Stimulated activated CD4-positive, alpha-beta T cell treated with anti-CD3 and anti-CD28 coated beads, Interleukin-4, amount 100 ng/mL, for 24 hours (primary cell): ENCODE results near the gene HTRA2.
"Not testable (repeated sequence)": the region's sequence is repeated elsewhere in the genome, so short reads cannot be mapped to it uniquely, and the experiment has no call there.

Experiments used
- DNase-seq: peaks from one replicate; pipeline ENCODE4 v3.0.0-alpha.2; 2020

Gene HTRA2

DNA sequence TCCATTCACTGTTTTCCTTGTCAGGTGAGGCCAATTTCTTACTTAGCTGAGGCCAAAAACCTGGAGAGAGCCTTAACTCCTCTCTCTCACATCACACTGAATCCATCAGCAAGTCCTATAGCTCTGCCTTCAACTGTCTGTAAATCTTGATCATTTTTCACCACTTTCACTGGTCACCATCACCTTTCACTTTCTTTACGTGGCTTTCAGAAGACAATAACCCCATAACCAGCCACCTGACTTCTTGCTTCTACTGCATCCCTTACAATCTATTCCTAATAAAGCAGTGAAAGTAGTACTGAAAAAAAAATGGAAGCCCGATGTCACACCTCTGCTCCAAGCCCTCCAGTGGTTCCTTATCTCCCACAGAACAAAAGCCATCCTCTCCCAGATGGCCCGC lies 16.3 kb downstream of the HTRA2 start:
- no peak for DNase-seq

GRCh38 chr2:74548285-74548899 lies 18.7 kb downstream of the HTRA2 start:
- no peak for DNase-seq

DNA sequence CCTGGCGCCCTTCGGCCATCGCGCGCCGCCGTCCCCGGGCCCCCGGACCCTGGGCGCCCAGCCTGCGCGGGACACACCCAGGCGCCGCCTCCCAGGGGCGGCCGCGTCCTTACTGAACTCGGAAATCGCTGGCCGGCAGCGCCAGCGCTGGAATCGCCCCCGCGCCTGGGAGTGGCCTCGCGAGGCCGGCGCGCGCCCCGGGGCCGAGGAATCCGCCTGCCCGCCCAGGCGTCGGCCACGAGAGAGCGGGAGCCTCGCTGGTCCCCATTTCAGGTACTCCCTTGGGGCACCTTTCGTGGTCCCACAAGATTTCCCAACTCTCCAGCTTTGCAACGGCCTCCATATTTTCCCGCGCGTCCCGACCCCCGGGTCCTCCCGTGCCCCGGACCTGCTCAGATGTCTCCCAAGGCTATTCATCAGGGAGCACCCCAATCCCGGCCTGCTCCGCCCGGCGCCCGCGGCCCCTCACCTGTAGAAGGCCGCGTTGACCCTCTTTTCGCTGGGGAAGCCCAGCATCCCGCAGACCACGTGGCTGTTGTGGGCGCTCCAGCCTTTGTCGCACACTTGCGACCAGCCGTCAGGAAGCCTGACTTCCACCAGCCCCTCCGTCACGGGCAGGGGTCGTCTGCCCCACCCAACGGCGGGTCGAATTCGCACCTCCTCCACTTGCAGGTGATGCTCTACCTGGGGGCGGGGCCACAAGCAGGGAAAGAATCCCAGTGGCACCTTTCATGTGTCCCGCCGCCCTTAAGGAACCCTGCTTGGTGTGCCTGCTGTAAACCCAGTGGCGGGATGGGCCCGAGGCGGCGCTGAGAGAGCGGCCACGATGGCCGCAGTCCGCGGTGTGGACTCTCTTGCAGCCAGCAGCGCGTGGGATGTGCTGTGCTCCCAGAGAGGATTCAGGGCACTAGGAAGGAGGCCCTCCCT lies 19.4 kb downstream of the HTRA2 start:
- DNase-seq: no peak

- no peak for DNase-seq
Measured at GRCh38 chr2:74550231-74550630, 20.5 kb downstream of the HTRA2 start.

DNA sequence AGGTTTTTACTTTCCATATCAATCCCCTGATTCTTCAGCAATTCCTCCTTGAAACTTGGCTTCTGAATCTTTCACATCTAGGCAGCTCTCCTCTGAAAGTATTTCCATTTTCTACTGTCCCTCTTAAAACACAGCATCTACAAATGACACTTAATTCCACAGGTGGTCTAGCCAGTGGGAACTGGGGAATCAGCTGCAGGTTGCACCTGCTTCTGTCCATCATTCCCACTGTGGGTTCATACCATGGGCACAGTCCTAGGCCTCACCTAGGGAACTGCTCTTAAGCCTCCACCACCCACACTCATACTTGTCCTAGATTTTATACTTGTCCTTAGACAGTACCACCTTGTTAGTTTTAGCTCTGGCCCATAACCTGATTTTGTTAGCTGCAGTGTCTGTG lies 21.8 kb downstream of the HTRA2 start:
- no peak for DNase-seq

DNA sequence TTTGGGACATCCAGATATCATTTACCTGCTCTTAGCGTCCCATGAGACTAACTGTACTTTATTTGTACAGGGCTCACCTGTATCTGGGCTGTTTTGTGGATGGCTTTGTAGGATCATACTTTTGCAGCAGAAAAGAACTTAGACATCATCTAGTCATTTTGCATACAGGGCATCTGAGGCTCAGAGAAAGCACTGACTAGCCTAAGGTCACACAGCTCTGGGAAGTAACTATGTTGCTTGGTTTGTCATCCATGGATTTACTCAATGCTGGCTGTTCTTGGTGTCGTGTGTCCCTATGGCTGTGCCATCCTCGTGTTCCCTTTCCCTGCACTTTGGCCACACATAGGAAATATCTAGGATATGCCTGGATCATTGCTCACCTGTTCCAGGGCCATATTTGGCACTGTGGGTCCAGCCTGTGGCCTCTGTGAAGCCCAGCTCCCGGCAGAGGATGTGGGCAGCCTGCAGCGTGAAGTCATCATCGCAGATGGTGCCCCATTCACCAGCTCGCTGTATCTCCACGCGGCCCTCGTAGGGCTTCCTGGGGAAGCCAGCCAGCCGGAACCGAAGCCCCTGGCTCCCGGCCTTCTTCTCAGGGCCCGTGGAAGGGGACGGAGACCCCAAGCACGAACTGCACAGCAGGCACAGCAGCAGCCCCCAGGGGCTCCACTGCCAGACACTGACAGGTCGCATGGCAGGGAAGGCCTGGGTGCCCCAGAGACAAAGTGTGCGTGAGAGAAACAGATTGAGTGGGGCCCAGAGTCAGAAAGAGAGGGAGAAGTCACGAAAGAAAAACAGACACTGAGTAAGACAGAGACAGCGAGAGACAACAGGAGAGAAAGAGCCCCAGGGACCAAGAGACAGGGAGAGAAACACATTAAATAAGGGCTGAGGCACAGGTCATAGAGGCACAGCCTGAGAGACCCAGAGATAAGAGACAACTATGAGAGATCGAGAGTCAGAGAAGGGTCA lies 22.5 kb downstream of the HTRA2 start:
- DNase-seq: no peak

DNA sequence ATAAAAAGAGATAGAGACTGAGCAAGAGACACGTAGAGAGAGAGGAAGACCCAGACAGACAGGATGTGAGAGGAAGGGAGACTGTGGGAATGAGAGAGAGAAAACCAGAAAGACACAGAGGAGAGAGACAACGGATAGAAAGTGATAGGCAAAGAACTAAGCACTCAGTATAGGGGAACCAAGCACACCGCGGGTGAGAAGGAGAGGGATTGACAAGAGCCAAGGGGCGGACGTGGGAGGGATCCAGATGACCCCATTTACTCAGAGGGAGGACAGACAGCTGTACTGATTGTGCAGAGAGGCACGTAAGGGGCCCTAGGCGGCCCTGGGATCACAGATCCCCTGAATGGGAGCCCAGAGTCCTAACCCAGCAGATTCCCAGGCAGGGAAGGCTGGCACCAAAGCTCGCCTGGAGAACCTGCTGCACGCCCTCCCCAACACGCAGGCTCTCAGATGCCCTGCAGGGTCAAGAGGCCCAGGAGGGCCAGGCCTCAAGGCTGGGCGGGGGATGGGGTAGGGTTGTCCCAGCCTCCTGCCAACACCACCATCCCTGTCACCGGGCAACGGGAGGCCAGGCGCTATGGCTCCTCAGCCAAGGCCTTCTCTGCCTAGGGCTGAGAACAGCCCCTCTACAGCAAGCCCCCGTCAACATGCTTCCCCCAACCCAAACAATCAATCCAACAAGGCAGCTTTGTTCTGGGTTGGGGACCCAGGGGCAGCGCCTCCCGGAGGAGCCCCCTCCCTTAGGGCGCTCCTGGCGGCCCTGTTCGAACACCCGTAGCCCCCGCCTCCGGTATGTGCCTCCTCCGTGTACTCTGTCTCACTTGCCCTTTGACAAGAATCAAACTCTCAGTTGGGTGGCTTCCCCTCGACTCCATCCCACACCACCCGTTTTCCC lies 23.4 kb downstream of the HTRA2 start:
- DNase-seq: no peak

- DNase-seq: peak; percentile 85
Measured at GRCh38 chr2:74553892-74554819, 24.4 kb downstream of the HTRA2 start, which contains the start of the genes DOK1 and LOXL3. Gene DOK1 (plus strand): TSS chr2:74554720. CDS start chr2:74554755, 35 bp downstream. Gene LOXL3 (minus strand): TSS chr2:74553942. CDS start chr2:74552634, 1,308 bp downstream.

- peak; percentile 51 for DNase-seq
Measured at GRCh38 chr2:74554820-74555531, 25.2 kb downstream of the HTRA2 start.

- DNase-seq: no peak
Measured at GRCh38 chr2:74555610-74556103, 25.9 kb downstream of the HTRA2 start.

GRCh38 chr2:74556159-74556558 lies 26.4 kb downstream of the HTRA2 start:
- DNase-seq: no peak

GRCh38 chr2:74556831-74557370 lies 27.2 kb downstream of the HTRA2 start:
- no peak for DNase-seq

GRCh38 chr2:74558284-74559230 lies 28.8 kb downstream of the HTRA2 start:
- DNase-seq: no peak

DNA sequence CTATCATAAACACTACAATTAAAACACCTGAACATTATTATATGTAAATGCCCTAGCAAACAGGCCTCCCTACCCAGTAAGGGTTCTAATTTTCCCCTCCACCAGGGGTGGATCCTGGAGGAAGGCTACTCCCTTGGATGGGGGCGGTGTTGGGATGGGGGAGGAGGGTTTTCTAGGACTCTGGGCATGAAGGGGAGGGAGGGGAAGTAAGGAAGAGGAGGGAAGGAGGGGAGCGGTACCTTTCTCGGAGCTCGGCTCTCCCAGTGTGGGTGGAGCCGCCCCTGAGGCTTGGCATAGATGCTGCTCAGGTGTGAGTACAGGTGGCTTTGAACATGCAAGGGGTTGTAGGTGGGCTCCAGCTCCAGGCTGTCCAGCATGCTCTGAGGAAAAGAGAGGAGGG lies 30.2 kb downstream of the HTRA2 start:
- no peak for DNase-seq

- no peak for DNase-seq
Measured at GRCh38 chr2:74560591-74560990, 30.9 kb downstream of the HTRA2 start.

DNA sequence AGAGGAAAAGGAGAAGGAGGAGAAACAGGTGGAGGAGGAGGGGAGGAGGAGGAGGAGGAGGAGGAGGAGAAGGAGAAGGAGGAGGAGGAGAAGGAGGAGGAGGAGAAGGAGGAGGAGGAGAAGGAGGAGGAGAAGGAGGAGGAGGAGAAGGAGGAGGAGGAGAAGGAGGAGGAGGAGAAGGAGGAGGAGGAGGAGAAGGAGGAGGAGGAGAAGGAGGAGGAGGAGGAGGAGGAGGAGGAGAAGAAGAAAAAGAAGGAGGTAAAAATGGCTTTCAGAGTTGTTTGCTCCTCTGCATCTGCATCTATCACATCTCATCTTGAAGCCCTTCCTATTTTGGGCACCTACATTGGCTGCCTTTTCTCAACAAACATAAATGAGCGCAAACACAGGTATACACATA lies 31.3 kb downstream of the HTRA2 start:
- DNase-seq: not testable (repeated sequence)

DNA sequence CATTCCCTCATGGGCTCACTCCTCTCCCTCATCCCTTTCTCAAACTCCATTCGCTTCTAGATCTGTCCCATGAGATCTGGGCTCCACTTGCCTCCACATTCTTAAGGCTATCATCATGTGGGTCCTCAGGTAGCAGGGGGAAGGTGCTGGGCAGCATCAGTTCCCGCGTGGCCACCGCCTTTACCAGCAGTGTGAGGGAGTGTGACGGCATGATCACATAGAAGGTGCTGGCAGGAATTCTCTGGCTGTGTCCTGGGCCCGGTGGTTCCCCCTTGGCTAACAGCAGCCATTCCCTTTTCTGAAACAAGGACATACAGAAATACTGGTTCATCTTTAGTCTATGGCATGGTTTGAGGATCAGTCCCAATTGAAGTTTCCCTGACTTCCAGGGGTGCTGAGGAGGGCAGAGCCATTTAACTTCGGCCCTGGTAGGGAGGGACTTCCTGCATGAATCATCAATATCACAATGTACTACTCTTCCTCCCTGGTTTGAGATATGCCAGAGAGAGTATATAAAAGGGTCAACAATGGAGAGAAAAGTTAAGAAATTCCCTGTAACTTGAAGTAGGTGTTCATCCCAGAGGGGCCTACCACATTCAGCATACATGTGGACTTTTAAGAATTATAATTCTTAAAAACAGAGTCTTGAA lies 32.5 kb downstream of the HTRA2 start:
- no peak for DNase-seq

DNA sequence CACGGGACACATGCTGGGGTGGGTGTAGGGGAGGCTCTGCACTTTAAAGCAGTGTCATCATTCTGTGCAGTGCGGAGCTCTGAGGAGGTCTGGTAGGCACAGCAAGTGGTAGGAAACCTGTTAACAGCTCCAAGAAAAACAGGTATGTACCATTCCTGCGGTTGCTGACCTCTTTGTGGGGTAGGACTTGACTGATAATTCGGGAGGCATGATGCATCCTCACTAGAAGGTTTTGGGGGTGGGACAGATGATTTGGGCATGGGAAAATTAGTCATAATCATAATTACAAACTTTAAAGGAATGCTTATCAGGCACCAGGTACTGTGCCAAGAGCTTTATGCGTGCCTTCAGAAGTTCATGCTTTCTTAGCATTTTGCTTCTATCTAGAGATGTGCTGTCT lies 34.5 kb downstream of the HTRA2 start:
- DNase-seq: no peak
